DND-41 (cell line): Measurements from ENCODE around the gene KRTAP22-1.

Source experiments
- ATAC-seq: fragments of 200-7000 bp; cut with Tn5 transposase; 3 replicates; pipeline ENCODE4 v1.9.1; 2021; ENCODE audit warnings: low read depth; ENCODE audit not compliant: insufficient read depth
- DNase-seq: peaks from one replicate; pipeline ENCODE4 v3.0.0-alpha.2; 2020
- H2AFZ ChIP-seq: 2 replicates; pipeline ENCODE4 v1.6.0; 2012; ENCODE audit warnings: low read depth, low read length
- H3K27ac ChIP-seq: 2 replicates; pipeline ENCODE4 v1.5.1; 2012; ENCODE audit warnings: low read length, inconsistent platforms
- H3K27me3 ChIP-seq: fragments of 200-600 bp; sonication (generic); 2 replicates; pipeline ENCODE4 v1.6.0; 2012; ENCODE audit warnings: low read length, mild to moderate bottlenecking, inconsistent platforms; ENCODE audit not compliant: insufficient read depth, poor library complexity
- H3K36me3 ChIP-seq: 2 replicates; pipeline ENCODE4 v1.5.1; 2012; ENCODE audit warnings: low read length, inconsistent platforms; ENCODE audit not compliant: insufficient read depth
- H3K4me1 ChIP-seq: 2 replicates; pipeline ENCODE4 v1.5.1; 2012; ENCODE audit warnings: mild to moderate bottlenecking, low read length; ENCODE audit not compliant: insufficient read depth
- H3K4me2 ChIP-seq: 2 replicates; pipeline ENCODE4 v1.6.0; 2012; ENCODE audit warnings: mild to moderate bottlenecking, moderate library complexity, low read length, inconsistent platforms; ENCODE audit not compliant: insufficient read depth
- H3K4me3 ChIP-seq, 2 experiments: fragments of 200-600 bp in 1 of 2; shearing (Covaris generic) in 1 of 2; 2 replicates each; pipeline ENCODE4 v1.5.1; 2012 to 2016; ENCODE audit warnings: inconsistent platforms in 2 of 2, low read length in 2 of 2, mild to moderate bottlenecking in 2 of 2, low read depth in 1 of 2, moderate library complexity in 1 of 2
- H3K79me2 ChIP-seq: 2 replicates; pipeline ENCODE4 v1.6.0; 2012; ENCODE audit warnings: low read length, inconsistent platforms; ENCODE audit not compliant: insufficient read depth
- H3K9ac ChIP-seq: 2 replicates; pipeline ENCODE4 v1.6.0; 2012; ENCODE audit warnings: low read depth, mild to moderate bottlenecking, inconsistent platforms, low read length, moderate library complexity
- H3K9me3 ChIP-seq: 2 replicates; pipeline ENCODE4 v1.5.1; 2012; ENCODE audit warnings: low read length, moderate library complexity, mild to moderate bottlenecking, inconsistent platforms; ENCODE audit not compliant: insufficient read depth, severe bottlenecking
- H4K20me1 ChIP-seq: 2 replicates; pipeline ENCODE4 v1.6.0; 2012; ENCODE audit warnings: low read length; ENCODE audit not compliant: insufficient read depth
- CTCF ChIP-seq: IDR thresholded peaks from 2 replicates; pipeline ENCODE4 v1.5.1; 2012; ENCODE audit warnings: borderline replicate concordance, low read length, moderate library complexity, mild to moderate bottlenecking; ENCODE audit not compliant: poor library complexity, severe bottlenecking; ENCODE audit errors: extremely low read depth
- EZH2 ChIP-seq: IDR thresholded peaks from 3 replicates; pipeline ENCODE4 v1.6.1; 2012; ENCODE audit warnings: borderline replicate concordance, low read depth, mild to moderate bottlenecking, moderate library complexity, low read length, inconsistent platforms; ENCODE audit not compliant: severe bottlenecking

Gene KRTAP22-1

GRCh38 chr21:30567617-30568016, 33.3 kb upstream of the KRTAP22-1 start:
- DNase-seq (no peak), ATAC-seq (no peak)
- H3K79me2 ChIP-seq = no peaks in the 10 kb centered on the region
- no peak overlapping the region for H3K27ac ChIP-seq
- no peaks in the 10 kb centered on the region for H4K20me1 ChIP-seq
- H3K4me1 ChIP-seq = no peaks in the 10 kb centered on the region
- H3K9me3 ChIP-seq = no peaks in the 10 kb centered on the region
- no peaks in the 10 kb centered on the region for H3K36me3 ChIP-seq
- TF ChIP-seq CTCF (no peak), EZH2 (no peak)
- no peak overlapping the region for H2AFZ ChIP-seq
- H3K4me3 ChIP-seq = no peak overlapping the region
- no peaks in the 10 kb centered on the region for H3K27me3 ChIP-seq
- no peak overlapping the region for H3K4me2 ChIP-seq
- no peak overlapping the region for H3K9ac ChIP-seq

- Histone ChIP-seq H3K9me3 (no peaks in the 10 kb centered on the region), H3K4me1 (no peaks in the 10 kb centered on the region), H3K27me3 (no peaks in the 10 kb centered on the region), H2AFZ (no peak overlapping the region), H4K20me1 (no peaks in the 10 kb centered on the region), H3K4me2 (no peak overlapping the region), H3K79me2 (no peaks in the 10 kb centered on the region), H3K36me3 (no peaks in the 10 kb centered on the region), H3K9ac (no peak overlapping the region), H3K4me3 (no peak overlapping the region), H3K27ac (no peak overlapping the region)
- DNase-seq = no peak
- no peak for TF ChIP-seq EZH2
- no peak for TF ChIP-seq CTCF
- ATAC-seq = no peak
These were observed 23.1 kb upstream of the KRTAP22-1 start for GRCh38 chr21:30577766-30578165.

GRCh38 chr21:30579346-30579745, 21.5 kb upstream of the KRTAP22-1 start:
- Histone ChIP-seq H3K9ac (no peak overlapping the region), H3K4me1 (no peaks in the 10 kb centered on the region), H3K79me2 (no peaks in the 10 kb centered on the region), H2AFZ (no peak overlapping the region), H3K4me3 (no peak overlapping the region), H3K9me3 (no peaks in the 10 kb centered on the region), H3K27me3 (no peaks in the 10 kb centered on the region), H3K4me2 (no peak overlapping the region), H3K36me3 (no peaks in the 10 kb centered on the region), H4K20me1 (no peaks in the 10 kb centered on the region), H3K27ac (no peak overlapping the region)
- TF ChIP-seq EZH2 (no peak), CTCF (no peak)
- ATAC-seq (no peak), DNase-seq (no peak)

GRCh38 chr21:30580132-30580531, 20.8 kb upstream of the KRTAP22-1 start:
- Histone ChIP-seq H3K4me3 (no peak overlapping the region), H4K20me1 (no peaks in the 10 kb centered on the region), H3K9ac (no peak overlapping the region), H3K36me3 (no peaks in the 10 kb centered on the region), H3K4me2 (no peak overlapping the region), H3K27me3 (no peaks in the 10 kb centered on the region), H3K4me1 (no peaks in the 10 kb centered on the region), H3K27ac (no peak overlapping the region), H2AFZ (no peak overlapping the region), H3K9me3 (no peaks in the 10 kb centered on the region), H3K79me2 (no peaks in the 10 kb centered on the region)
- ATAC-seq = no peak
- no peak for DNase-seq
- TF ChIP-seq EZH2 (no peak), CTCF (no peak)
